GM19099 (cell line): ENCODE data around the gene ZNF526.

ENCODE experiments used
- POLR2A ChIP-seq: IDR thresholded peaks from 3 replicates; pipeline ENCODE4 v1.6.1; 2011; ENCODE audit warnings: low read depth; ENCODE audit not compliant: insufficient read length; ENCODE audit errors: extremely low read depth

Gene ZNF526

DNA sequence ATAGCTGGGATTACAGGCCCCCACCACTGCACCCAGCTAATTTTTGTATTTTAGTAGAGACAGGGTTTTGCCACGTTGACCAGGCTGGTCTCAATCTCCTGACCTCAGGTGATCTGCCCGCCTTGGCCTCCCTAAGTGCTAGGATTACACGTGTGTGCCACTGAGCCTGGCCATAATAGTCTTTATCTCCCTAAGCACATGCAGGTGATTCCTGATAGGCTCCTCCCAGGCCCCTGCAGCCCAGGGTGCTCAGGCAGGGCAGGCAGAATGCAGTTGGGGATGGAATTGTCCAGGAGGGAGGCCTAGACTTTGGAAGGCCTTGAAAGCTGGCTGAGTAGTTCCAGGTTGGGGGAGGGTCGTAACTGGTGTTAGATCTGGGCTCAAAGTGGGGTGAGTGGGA is 8.5 kb downstream of the ZNF526 start:
- TF ChIP-seq POLR2A = peak; percentile 3

DNA sequence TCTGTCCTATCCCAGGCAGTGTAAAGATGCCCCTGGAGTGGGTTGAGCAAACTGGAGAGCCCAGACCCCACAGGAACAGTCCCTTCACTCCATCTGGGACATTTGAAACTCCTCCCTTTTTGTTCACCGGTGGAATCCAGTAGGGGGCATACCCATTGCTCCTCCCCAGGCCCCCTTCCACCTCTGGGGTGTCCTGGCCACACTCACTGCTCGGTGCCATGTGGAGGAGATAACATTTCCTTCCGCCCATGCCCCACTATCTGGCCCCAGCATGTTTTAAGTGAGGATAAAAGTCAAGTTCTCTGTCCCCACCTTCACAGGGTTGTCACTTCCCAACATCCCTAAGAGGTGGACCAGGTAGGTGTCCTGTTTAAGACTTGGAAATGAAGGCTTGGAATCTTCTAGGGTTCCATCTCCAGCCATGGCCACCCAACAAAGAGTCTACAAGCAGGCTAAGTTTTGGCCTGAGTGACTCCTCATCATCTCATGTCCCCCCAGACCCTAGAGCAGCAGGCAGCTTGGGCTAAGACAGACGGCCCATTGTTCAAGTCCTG is 9.3 kb downstream of the ZNF526 start:
- no peak for TF ChIP-seq POLR2A

DNA sequence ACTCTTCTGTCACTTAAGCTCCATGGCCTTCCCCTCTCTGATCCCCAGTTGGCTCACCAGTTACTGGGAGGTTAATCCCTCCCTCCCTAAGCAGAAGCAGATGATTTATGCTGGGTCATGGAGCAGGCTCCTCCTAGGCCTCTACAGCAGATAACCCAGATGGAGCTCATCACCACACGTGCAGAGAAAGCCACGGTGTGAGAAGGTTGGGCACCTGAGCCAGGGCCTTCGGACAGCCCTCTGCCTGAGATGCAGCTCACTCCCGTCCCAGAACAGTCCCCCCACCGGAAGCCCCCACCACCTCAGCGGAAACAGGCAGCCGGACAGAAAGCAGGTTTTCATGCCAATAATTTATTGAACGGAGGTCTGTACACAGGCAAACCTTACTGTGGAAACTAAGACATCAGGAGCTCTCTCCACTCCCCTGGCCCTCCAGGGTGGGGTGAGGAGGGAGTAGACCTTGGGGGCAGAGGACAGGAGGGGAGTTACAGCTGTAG is 9.8 kb downstream of the ZNF526 start:
- no peak for TF ChIP-seq POLR2A

DNA sequence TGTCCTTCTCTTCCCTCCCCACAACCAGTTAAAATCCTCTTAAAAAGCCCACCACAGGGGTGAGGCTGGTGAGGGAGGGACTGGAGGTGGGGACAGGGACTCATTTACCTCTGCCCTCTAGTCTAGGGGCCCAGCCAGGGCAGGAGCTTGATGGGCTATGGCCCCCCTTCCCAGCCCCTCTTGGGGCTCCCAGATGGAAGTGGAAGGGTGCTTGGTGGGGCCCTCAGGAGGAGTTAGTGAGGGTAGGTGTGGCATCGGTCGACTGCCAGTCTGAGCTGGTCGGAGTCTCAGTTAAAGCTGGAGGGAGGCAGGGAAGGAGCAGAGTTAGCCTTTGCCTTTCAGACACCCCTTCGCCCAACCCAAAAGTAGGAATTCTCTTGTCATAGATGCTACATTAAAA is 10.5 kb downstream of the ZNF526 start:
- TF ChIP-seq POLR2A = no peak

DNA sequence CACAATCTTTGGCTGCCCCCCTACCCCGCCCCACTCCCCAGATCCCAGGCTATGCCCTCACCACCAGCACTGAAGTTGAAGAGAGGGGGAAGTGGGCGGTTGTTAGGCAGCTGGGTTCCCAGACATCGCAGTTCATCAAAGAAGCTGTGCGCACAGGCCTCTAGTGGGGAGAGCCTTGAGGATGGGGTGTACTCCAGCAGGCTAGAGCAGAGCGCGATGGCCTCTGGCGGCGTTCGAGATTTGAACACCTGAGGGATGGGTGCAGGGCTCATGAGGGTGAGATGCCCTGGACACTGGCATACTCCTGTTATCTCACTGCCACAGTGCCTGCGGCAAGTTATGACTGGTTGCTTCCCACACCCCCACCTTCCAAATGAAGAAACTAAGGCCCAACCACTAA is 12.3 kb downstream of the ZNF526 start:
- no peak for TF ChIP-seq POLR2A

DNA sequence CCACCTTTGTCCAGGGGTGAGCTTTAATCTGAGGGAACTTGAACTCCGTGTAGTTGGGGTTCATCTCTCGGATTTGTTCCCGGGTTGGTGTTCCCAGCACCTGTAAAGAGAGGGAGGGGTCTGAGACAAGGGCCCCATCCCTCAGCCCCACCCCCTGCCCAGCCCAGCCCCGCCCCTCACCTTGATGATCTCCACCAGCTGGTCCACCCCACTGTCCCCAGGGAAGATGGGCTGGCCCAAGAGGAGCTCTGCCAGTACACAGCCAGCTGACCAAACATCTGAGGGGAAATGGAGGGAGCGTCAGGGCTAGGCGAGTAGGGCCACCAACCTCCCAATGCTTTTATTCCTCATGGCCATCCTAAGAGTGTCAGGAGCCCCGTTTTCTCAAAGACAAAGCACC is 13.0 kb downstream of the ZNF526 start:
- no peak for TF ChIP-seq POLR2A

DNA sequence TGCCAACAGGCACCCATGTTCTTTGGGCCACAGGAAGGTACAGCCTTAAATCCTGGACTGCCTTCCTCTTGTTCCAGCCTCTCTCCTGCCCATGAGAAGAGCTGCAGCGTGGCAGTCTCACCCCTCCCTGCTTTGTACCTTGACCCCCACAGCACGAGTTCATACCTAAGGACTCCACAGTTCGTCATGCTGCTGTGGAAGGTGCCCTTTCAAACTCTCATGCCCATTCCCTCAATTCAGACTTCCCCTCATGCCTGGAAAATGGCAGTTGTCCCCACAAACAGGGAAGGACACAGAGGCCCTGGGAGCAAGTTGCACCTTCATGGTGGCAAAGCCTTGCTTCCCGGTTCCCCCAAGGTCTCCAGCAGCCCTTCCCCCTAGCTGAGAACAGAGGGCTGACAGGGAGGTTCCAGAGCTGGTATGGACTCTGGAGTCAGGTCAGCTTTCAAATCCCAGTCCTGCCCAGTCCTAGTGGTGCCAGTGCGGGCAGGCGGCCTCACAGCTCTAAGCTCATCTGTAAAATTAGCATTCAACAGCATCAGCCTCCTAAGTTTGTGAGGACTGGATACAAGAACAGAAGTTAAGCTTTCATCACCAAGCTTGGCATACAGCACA is 13.7 kb downstream of the ZNF526 start:
- no peak for TF ChIP-seq POLR2A

DNA sequence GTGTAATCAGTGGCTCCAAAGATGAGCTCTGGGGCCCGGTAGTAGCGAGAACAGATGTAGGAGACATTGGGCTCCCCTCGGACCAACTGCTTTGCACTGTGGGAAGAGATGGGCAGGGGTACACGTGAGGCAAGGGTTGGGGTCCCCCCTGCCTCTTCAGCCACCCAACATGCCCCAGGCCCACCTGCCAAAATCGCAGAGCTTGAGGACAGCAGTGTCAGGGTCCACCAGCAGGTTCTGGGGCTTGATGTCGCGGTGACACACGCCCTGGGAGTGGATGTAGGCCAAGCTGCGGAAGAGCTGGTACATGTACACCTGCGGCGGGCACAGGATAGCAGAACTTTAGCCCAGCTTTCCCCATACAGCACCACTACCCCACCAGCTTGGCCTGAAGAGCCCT is 14.3 kb downstream of the ZNF526 start:
- TF ChIP-seq POLR2A = no peak

DNA sequence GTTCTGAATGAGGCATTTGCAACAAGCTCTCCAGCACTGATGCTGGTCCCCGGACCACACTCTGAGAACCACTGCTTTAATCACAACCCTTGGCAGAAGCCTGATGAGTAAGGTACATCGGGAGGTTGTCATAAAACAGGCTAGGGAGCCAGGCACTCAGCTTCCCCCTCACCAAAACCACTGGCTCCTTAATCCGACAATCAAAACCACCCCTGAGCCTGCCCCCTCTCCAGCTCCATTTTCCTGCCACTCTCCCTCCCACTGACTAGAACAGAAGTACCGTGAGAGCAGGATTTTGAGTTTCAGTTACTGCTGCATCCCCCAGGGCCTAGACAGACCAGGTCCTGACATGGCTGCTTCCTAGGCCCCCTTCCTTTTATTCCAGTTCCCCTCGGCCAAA is 15.1 kb downstream of the ZNF526 start:
- TF ChIP-seq POLR2A = no peak

DNA sequence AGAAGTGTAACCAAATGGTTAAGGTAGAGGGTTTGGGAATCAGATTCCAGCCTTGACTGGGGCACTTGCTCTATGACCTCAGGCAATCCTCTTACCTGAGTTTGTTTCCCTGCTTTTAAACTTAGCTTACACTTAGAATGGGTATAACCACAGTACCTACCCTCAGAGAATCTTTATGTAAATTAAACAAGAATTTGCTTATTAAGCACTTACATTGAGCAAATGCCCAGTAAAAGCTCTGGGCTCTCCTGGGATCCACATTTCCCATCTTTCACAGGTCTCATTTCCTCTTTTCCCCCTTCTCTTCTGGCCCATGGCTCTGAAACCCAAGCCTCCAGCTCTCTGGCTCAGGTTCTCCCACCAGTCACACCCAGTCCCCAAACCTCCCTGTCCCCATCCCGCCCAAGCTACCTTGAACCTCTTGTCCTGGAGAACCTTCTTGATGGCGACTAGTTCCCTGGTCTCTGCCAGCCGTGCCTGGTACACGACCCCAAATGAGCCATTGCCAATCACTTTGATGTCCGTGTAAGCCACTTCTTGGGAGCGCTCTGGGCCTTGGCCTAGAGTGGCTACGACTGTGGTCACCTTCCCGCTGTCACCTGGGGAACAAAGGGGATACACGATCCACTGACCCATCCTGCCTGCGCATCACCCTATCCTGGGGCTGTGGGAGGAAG is 19.6 kb downstream of the ZNF526 start:
- TF ChIP-seq POLR2A = no peak

DNA sequence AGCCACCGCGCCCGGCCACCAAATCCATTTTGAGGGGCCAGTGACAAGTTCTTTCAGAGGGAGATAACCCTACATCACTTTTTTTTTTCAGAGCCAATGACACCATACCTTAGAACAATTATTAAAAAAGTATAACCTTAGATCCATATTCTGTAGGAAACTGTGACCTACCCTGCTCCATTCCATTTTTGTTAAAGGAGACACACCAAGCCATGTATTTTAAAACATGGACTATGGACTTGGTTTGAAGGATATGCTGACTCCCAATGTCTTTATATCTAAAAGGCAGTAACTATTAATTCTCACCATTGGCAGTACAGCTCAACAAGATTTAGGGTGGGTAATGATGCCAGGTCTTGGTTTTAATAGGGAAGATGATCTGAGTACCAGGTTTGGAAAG is 21.2 kb downstream of the ZNF526 start:
- no peak for TF ChIP-seq POLR2A

DNA sequence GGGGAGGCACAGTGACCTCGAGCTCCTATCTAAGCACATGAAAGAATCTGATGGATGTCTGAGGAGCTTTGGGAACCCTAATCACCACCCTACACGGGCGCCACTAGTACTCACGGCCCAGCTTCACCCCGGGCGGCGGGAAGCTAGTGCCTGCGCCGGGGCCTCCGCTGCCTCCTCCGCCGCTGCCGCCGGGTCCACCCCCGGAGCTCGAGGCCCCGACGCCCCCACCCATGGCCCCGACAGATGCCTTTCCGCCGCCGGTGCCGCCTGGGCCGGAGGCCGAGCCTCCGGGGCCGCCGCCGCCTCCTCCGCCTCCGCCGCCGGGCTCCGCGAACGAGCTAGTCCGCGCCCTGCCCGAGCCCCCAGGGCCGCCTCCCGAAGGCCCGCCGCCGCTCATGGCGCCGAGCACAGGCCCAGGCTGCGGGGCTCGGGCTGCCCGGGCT is 22.0 kb downstream of the ZNF526 start:
- no peak for TF ChIP-seq POLR2A

DNA sequence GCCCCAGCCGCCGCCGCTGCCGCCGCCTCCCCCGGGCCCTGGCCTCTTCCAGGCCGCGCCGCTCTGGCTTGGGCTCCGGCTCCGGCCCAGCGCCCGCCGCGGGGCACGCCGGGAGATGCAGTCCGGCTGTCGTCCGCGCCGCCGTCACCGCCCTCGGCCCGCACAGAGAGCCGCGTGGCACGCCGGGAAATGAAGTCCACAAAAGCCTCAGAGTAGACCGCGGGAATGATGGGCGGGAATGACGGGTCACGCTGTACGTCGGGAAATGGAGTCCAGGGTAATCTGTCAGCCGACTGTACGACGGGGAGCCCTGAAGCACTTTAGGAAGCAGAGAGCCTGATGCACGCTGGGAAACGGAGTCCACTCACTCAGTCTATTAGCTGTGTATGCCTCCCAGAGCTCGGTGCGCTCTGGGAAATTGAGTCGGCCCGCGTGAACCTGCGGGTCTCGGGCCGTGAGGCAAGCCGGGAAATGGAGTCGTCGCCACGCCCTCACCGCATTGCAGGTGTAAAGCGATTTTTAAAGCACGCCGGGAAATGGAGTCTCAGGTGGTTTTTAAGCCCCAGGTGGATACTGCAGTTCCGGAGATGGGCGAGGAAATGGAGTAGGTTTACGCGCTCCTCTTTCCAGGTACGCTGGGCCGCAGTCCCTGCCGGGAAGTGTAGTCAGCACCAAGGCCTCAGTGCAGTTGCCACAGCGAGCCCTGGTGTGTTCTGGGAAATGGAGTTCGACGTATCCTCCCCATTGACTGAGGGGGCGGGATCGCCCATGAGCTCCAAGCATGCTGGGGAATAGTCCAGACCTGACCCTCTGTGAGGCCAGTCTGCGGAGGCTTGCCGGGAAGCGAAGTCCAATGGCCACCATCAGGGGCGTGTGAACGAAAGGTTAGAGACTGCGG is 22.6 kb downstream of the ZNF526 start, which contains the start of gene GSK3A:
GSK3A (minus strand) TSS at position 91 of the 898 bp plus-strand sequence. CDS start 137 bp downstream, outside the sequence.
- TF ChIP-seq POLR2A = peak; percentile 92

DNA sequence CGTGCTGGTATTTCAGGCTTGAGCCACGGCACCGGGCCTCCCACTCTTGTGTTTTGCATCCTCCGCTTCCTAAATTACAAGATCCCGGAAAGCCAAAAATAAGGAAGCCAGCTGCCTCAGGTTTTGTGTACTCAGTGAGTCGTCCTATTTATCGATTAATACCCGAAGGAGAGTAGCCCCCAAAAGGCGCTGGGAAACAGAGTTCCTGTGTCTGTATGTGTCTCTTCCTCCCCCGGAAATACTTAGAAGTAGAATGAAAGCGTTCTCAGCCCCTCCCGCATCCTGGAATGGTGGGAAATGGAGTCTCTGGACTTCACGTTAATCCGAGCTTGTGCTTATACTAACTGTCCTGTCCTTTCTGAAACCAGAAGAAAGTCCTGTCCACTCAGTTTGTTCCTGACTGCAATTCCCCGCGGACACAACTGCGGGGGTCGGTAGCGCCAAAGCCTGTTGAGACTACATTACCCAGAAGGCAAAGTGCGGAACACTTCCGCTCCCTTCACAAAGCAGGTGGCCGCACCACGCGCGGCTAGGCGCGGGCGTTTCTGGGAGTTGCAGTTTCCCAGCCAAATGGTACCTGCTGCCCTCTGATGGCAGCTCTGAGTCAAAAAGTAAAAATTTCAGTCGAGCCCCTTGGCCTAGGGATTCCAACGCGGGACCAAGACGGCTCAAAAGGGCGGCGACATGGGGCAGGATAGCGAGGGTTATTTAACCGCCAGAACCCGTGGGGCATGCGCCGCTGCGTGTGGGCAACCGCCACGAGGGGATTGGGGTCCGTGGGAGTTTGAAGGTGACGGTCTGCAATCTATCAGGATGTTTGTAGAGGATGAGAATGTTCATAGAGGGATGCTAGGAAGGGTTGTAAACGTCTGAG is 24.5 kb downstream of the ZNF526 start:
- no peak for TF ChIP-seq POLR2A
